Liver (tissue), 9 donors: Measurements from ENCODE around the gene BRICD5. TPM values are rescaled to one million over a fixed set of nuclear protein-coding genes. Genes with fewer than 3 reads are reported as not detected.

Source experiments
- DNase-seq: peaks from one replicate; pipeline ENCODE4 v3.0.0-alpha.2; 2017; ENCODE audit warnings: low spot score
- H3K27ac ChIP-seq, 2 donors: one replicate each; pipeline ENCODE4 v1.7.0; 2013; ENCODE audit warnings: inconsistent platforms in 2 of 2, low read length in 2 of 2, control low read depth in 1 of 2, low read depth in 1 of 2, mild to moderate bottlenecking in 1 of 2
- H3K27me3 ChIP-seq, 4 donors: one replicate each; pipeline versions ENCODE4 v1.6.1 to v1.7.0; 2013; ENCODE audit warnings: low read length in 3 of 4, inconsistent platforms in 1 of 4, mild to moderate bottlenecking in 1 of 4, moderate library complexity in 1 of 4; ENCODE audit not compliant: control insufficient read depth in 4 of 4, insufficient read depth in 4 of 4
- H3K36me3 ChIP-seq, 4 donors: one replicate each; pipeline versions ENCODE4 v1.6.1 to v1.7.0; 2013; ENCODE audit warnings: low read length in 3 of 4, mild to moderate bottlenecking in 3 of 4, low read depth in 1 of 4, moderate library complexity in 1 of 4; ENCODE audit not compliant: control insufficient read depth in 4 of 4, insufficient read depth in 3 of 4
- H3K4me1 ChIP-seq, 4 donors: one replicate each; pipeline versions ENCODE4 v1.6.1 to v1.7.0; 2013; ENCODE audit warnings: low read length in 3 of 4, mild to moderate bottlenecking in 3 of 4, moderate library complexity in 1 of 4; ENCODE audit not compliant: control insufficient read depth in 4 of 4, insufficient read depth in 4 of 4
- H3K4me3 ChIP-seq, 3 donors: one replicate each; pipeline versions ENCODE4 v1.6.1 to v1.7.0; 2013; ENCODE audit warnings: low read length in 3 of 3, control low read depth in 1 of 3, low read depth in 1 of 3, mild to moderate bottlenecking in 1 of 3
- H3K9ac ChIP-seq, 2 donors: one replicate each; pipeline ENCODE4 v1.7.0; 2013; ENCODE audit warnings: low read length in 2 of 2, mild to moderate bottlenecking in 2 of 2, moderate library complexity in 2 of 2, control low read depth in 1 of 2, low read depth in 1 of 2
- H3K9me3 ChIP-seq, 4 donors: one replicate each; pipeline versions ENCODE4 v1.6.1 to v1.7.0; 2013; ENCODE audit warnings: low read length in 3 of 4; ENCODE audit not compliant: control insufficient read depth in 4 of 4
- ATF3 ChIP-seq: IDR thresholded peaks from 2 replicates; pipeline ENCODE4 v1.6.1; 2016; ENCODE audit warnings: antibody characterized with exemption
- EGR1 ChIP-seq, 2 donors: IDR thresholded peaks; 2 replicates each; pipeline ENCODE4 v1.6.1; 2016 to 2018; ENCODE audit warnings: antibody characterized with exemption in 2 of 2, low read depth in 2 of 2
- FOXA1 ChIP-seq: IDR thresholded peaks from 2 replicates; pipeline ENCODE4 v1.6.1; 2016; ENCODE audit warnings: antibody characterized with exemption
- FOXA2 ChIP-seq: IDR thresholded peaks from 2 replicates; pipeline ENCODE4 v1.6.1; 2016; ENCODE audit warnings: antibody characterized with exemption
- GABPA ChIP-seq, 2 donors: IDR thresholded peaks in 1 of 2; conservative IDR thresholded peaks in 1 of 2; 2 replicates each; pipeline ENCODE4 v1.6.1; 2016; ENCODE audit warnings: antibody characterized with exemption in 2 of 2, mild to moderate bottlenecking in 1 of 2, moderate library complexity in 1 of 2
- HNF4A ChIP-seq, 2 donors: conservative IDR thresholded peaks; 2 replicates each; pipeline ENCODE4 v1.6.1; 2016; ENCODE audit warnings: antibody characterized with exemption in 2 of 2, mild to moderate bottlenecking in 2 of 2
- HNF4G ChIP-seq: IDR thresholded peaks from 2 replicates; pipeline ENCODE4 v1.6.1; 2016; ENCODE audit warnings: antibody characterized with exemption
- JUND ChIP-seq, 2 donors: IDR thresholded peaks; 2 replicates each; pipeline ENCODE4 v1.6.1; 2016; ENCODE audit warnings: antibody characterized with exemption in 2 of 2
- MAX ChIP-seq: IDR thresholded peaks from 2 replicates; pipeline ENCODE4 v1.6.1; 2016; ENCODE audit warnings: antibody characterized with exemption
- NR2F2 ChIP-seq: IDR thresholded peaks from 2 replicates; pipeline ENCODE4 v1.6.1; 2016; ENCODE audit warnings: antibody characterized with exemption
- RAD21 ChIP-seq, 2 donors: IDR thresholded peaks; 2 replicates each; pipeline ENCODE4 v1.6.1; 2016; ENCODE audit warnings: antibody characterized with exemption in 2 of 2, mild to moderate bottlenecking in 2 of 2
- REST ChIP-seq: IDR thresholded peaks from 2 replicates; pipeline ENCODE4 v1.6.1; 2016; ENCODE audit warnings: antibody characterized with exemption, mild to moderate bottlenecking
- SP1 ChIP-seq: IDR thresholded peaks from 2 replicates; pipeline ENCODE4 v1.6.1; 2018; ENCODE audit warnings: antibody characterized with exemption, mild to moderate bottlenecking
- TAF1 ChIP-seq: conservative IDR thresholded peaks from 2 replicates; pipeline ENCODE4 v1.6.1; 2016; ENCODE audit warnings: antibody characterized with exemption, mild to moderate bottlenecking
- YY1 ChIP-seq: IDR thresholded peaks from 2 replicates; pipeline ENCODE4 v1.6.1; 2016; ENCODE audit warnings: antibody characterized with exemption, mild to moderate bottlenecking
- ZBTB33 ChIP-seq: IDR thresholded peaks from 2 replicates; pipeline ENCODE4 v1.6.1; 2016; ENCODE audit warnings: antibody characterized with exemption
- WGBS: extraction: QIAGEN DNeasy Blood & Tissue Kit; methylation state at CpG from one replicate; pipeline ENCODE4 v1.1.7; 2013; 5-methylcytosine and 5-hydroxymethylcytosine counted together
- polyA plus RNA-seq, 2 donors: library from polyadenylated mRNA; stranded (reverse) in 1 of 2; unstranded in 1 of 2; fragments of 200-250 nt in 1 of 2; fragments of >200 nt in 1 of 2; fragmentation: Nextera tagmentation in 1 of 2; extraction: Ambion mirVana in 1 of 2; gene quantifications; one replicate each; pipeline versions ENCODE4 v1.2.1 to v1.2.3, GENCODE V29; 2013 to 2015
- total RNA-seq, 2 donors: library from RNA; depleted of rRNA; stranded (reverse); fragments of >200 nt; gene quantifications; one replicate each; pipeline ENCODE4 v1.2.3, GENCODE V29; 2014
- donor health status: healthy.
- donor health status: healthy.
- donor health status: healthy.
- donor health status: healthy.
- donor health status: healthy.

The BRICD5 gene
- total and polyA plus RNA-seq, 4 donors = 0.26 to 1.9 (median 1.4) TPM

- Histone ChIP-seq H3K27ac (peak overlapping the region; percentile 81 to 82), H3K27me3 (no peaks in the 10 kb centered on the region), H3K4me3 (peak overlapping the region; percentile 76 to 92 (median 79)), H3K4me1 (peaks cover 6 to 40% (median 37%) of the 10 kb centered on the region in 4 donors), H3K36me3 (peaks cover 7 to 24% (median 15%) of the 10 kb centered on the region in 4 donors), H3K9ac (peak overlapping the region; percentile 34 to 84), H3K9me3 (no peaks in the 10 kb centered on the region)
- DNase-seq = no peak
- WGBS = 4% methylated on average over 35 of the region's 35 CpGs
- TF ChIP-seq FOXA1 (no peak), HNF4A (conservative IDR thresholded peaks at IDR 0.05) (no peak), TAF1 (no peak), ZBTB33 (no peak), RAD21 (IDR thresholded peaks at IDR 0.05) (no peak), GABPA (IDR thresholded peaks at IDR 0.05 in 1 of 2, conservative IDR thresholded peaks at IDR 0.05 in 1 of 2) (no peak), MAX (no peak), REST (no peak), EGR1 (IDR thresholded peaks at IDR 0.05; ENCODE audit: low read depth in 2 of 2) (no peak), NR2F2 (no peak), ATF3 (no peak), HNF4G (no peak), YY1 (no peak), JUND (IDR thresholded peaks at IDR 0.05) (no peak), FOXA2 (no peak), SP1 (no peak)
Measured at GRCh38 chr16:2250652-2251295, 40.1 kb upstream of the BRICD5 start.

GRCh38 chr16:2246301-2246885, 35.7 kb upstream of the BRICD5 start:
- Histone ChIP-seq H3K27ac (no peak overlapping the region), H3K9ac (no peak overlapping the region), H3K27me3 (no peaks in the 10 kb centered on the region), H3K9me3 (no peaks in the 10 kb centered on the region), H3K4me3 (no peak overlapping the region), H3K4me1 (peaks cover 4 to 20% (median 13%) of the 10 kb centered on the region in 4 donors), H3K36me3 (peaks cover 13 to 46% (median 32%) of the 10 kb centered on the region in 4 donors)
- no peak for DNase-seq
- no peak for TF ChIP-seq NR2F2
- TF ChIP-seq FOXA2 = no peak
- TF ChIP-seq HNF4A (conservative IDR thresholded peaks at IDR 0.05) = no peak
- TF ChIP-seq HNF4G = no peak
- no peak for TF ChIP-seq FOXA1
- no peak for TF ChIP-seq ATF3
- no peak for TF ChIP-seq EGR1 (IDR thresholded peaks at IDR 0.05; ENCODE audit: low read depth in 2 of 2)
- TF ChIP-seq MAX = no peak
- TF ChIP-seq GABPA (IDR thresholded peaks at IDR 0.05 in 1 of 2, conservative IDR thresholded peaks at IDR 0.05 in 1 of 2) = no peak
- 91% methylated on average over 18 of the region's 18 CpGs for WGBS
